Ascending aorta (tissue), 2 donors: ENCODE data around the gene CABP1. TPM values are rescaled to one million over a fixed set of nuclear protein-coding genes. Genes with fewer than 3 reads are reported as not detected.
A peak's percentile ranks its signal among the peaks of the same experiment; 100 is the strongest.

Experiments
- DNase-seq, 2 donors: peaks; one replicate each; pipeline ENCODE4 v3.0.0-alpha.2; 2019; ENCODE audit warnings: low spot score in 2 of 2
- H3K27ac ChIP-seq, 2 donors: fragments of 200-600 bp; sonication (generic); one replicate each; pipeline ENCODE4 v1.5.1; 2016 to 2017; ENCODE audit warnings: mild to moderate bottlenecking in 1 of 2
- H3K27me3 ChIP-seq: fragments of 200-600 bp; sonication (generic); one replicate; pipeline ENCODE4 v1.5.1; 2017
- H3K36me3 ChIP-seq, 2 donors: fragments of 200-600 bp; sonication (generic); one replicate each; pipeline ENCODE4 v1.5.1; 2016
- H3K4me1 ChIP-seq, 2 donors: fragments of 200-600 bp; sonication (generic); one replicate each; pipeline ENCODE4 v1.5.1; 2016 to 2017; ENCODE audit warnings: mild to moderate bottlenecking in 1 of 2
- H3K4me3 ChIP-seq, 2 donors: fragments of 200-600 bp; sonication (generic); one replicate each; pipeline ENCODE4 v1.5.1; 2016 to 2017; ENCODE audit warnings: mild to moderate bottlenecking in 1 of 2
- H3K9me3 ChIP-seq, 2 donors: fragments of 200-600 bp; sonication (generic); one replicate each; pipeline ENCODE4 v1.5.1; 2016
- intact Hi-C: fragments of 100-400 bp; cut with DNase I; formaldehyde crosslinking; loops from one replicate; pipeline ENCODE4 v1.15.1; 2023
- total RNA-seq: library from RNA; depleted of rRNA; stranded (reverse); fragments of >200 nt; gene quantifications from one replicate; pipeline ENCODE4 v1.1.0, GENCODE V29; 2016
- TF ChIP-seq, protein P1 (sequence below), 3 experiments: fragments of 200-600 bp in 2 of 3; fragments of 450-650 bp in 1 of 3; sonication (generic) in 2 of 3; IDR thresholded peaks; one replicate each; pipeline ENCODE4 v1.5.1; 2016 to 2019; ENCODE audit warnings: antibody characterized with exemption in 3 of 3, mild to moderate bottlenecking in 1 of 3, moderate library complexity in 1 of 3

The CABP1 gene
- total RNA-seq, 1 donor from 2014 or later: 0.32 TPM

GRCh38 chr12:120631097-120631496 lies 9.3 kb upstream of the CABP1 start:
- no peak for DNase-seq
- Histone ChIP-seq H3K27me3 (no peaks in the 10 kb centered on the region), H3K4me3 (no peak overlapping the region), H3K4me1 (no peaks in the 10 kb centered on the region), H3K27ac (no peak overlapping the region), H3K9me3 (no peaks in the 10 kb centered on the region), H3K36me3 (no peaks in the 10 kb centered on the region)
- intact Hi-C loops: no loop called here
- TF ChIP-seq, protein P1, sequence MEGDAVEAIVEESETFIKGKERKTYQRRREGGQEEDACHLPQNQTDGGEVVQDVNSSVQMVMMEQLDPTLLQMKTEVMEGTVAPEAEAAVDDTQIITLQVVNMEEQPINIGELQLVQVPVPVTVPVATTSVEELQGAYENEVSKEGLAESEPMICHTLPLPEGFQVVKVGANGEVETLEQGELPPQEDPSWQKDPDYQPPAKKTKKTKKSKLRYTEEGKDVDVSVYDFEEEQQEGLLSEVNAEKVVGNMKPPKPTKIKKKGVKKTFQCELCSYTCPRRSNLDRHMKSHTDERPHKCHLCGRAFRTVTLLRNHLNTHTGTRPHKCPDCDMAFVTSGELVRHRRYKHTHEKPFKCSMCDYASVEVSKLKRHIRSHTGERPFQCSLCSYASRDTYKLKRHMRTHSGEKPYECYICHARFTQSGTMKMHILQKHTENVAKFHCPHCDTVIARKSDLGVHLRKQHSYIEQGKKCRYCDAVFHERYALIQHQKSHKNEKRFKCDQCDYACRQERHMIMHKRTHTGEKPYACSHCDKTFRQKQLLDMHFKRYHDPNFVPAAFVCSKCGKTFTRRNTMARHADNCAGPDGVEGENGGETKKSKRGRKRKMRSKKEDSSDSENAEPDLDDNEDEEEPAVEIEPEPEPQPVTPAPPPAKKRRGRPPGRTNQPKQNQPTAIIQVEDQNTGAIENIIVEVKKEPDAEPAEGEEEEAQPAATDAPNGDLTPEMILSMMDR (IDR thresholded peaks at IDR 0.05): no peak

DNA sequence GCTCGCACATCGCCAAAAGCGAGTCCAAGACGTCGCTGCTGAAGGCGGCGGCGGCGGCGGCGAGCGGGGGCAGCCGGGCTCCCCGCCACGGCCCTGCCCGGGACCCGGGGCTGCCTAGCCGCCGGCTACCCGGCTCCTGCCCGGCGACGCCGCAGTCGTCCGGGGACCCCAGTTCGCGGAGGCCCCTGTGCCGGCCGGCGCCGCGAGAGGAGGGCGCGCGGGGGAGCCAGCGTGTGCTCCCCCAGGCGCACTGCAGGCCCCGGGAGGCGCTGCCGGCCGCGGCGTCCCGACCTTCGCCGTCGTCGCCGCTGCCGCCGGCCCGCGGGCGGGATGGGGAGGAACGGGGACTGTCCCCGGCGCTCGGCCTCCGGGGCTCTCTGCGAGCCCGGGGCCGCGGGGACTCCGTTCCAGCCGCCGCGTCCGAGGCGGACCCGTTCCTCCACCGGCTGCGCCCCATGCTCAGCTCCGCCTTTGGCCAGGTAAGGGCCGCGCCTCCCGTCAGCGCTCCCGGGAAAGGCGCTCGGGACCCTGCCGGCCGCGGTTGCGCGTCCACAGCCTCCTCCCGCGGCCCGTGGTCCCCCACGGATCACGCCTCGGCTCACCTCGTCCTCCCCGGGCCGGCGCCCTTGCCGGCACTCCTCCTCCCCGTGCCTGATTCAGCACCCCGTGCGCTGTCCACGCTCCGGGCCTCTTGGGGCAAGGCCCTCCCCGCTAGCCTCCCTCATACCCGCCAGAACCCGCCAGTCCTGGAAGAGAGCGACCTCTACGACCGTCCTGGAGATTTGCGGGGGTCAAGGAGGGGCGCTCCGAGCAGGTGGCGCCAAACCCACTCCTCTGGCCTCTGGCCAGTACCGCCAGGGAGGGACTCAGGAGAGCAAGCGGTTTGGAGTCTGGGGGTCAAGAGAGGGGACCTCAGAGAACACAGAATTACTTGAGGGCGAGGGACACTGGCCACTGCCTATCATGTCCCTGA lies 721 bp downstream of the CABP1 start:
- Histone ChIP-seq H3K9me3 (no peaks in the 10 kb centered on the region), H3K27ac (no peak overlapping the region), H3K4me1 (peaks cover 9 to 13% of the 10 kb centered on the region in 2 donors), H3K27me3 (peaks cover 19% of the 10 kb centered on the region), H3K4me3 (peak overlapping the region; percentile 51 to 64), H3K36me3 (no peaks in the 10 kb centered on the region)
- no peak for DNase-seq
- TF ChIP-seq, protein P1 (IDR thresholded peaks at IDR 0.05): no peak
- intact Hi-C loops: loop anchor here (10.0 kb wide), 1 partner anchor 316 kb away; the partner anchor contains the start of gene PLA2G1B

DNA sequence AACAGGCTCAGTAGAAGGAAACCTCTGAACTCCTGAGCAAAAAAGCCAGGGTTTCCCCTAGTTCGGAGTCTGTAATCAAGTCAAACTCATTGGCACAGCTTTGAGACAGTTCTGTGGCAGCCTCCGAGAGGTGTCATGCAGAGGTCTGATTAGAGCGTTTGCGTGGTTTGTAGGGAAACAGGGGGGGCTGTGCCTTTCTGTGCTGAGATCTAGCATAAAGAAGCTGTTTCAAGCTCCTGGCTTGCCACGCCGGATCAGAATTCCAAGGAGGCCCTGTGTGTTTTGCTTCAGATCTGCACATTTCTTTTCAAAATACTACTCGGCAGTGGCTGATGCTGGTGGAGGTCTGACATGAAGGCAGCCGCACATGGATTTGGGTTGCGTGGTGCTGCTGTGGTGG lies 1.7 kb downstream of the CABP1 start:
- DNase-seq: no peak
- intact Hi-C loops: loop anchor here (10.0 kb wide), 1 partner anchor 317 kb away; the partner anchor contains the start of gene PLA2G1B
- Histone ChIP-seq H3K4me3 (no peak overlapping the region), H3K9me3 (no peaks in the 10 kb centered on the region), H3K4me1 (peaks cover 12 to 13% of the 10 kb centered on the region in 2 donors), H3K36me3 (no peaks in the 10 kb centered on the region), H3K27ac (no peak overlapping the region), H3K27me3 (peaks cover 19% of the 10 kb centered on the region)
- TF ChIP-seq, protein P1 (IDR thresholded peaks at IDR 0.05): no peak

DNA sequence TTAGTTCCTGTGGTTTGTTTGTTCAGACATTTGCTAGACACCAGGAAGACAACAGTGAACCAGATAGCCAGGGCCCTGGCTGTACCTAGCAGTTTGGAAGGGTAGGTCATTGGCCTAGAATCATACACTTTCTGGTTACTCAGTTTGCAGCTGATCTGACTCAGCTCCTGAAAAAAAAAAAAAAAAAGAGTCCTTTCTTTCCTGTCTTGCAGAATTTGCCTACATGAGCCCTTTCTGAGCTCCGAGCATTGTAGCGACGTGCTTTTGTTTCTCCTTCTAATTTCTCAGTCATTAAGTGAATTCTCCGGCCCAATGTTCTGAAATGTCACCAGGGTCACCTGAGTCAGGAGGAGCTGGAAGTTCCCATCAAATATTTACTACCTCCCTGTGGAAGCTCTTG lies 2.4 kb downstream of the CABP1 start:
- intact Hi-C loops: loop anchor here (10.0 kb wide), 1 partner anchor 318 kb away; the partner anchor contains the start of gene PLA2G1B
- no peaks in the 10 kb centered on the region for H3K9me3 ChIP-seq
- TF ChIP-seq, protein P1 (IDR thresholded peaks at IDR 0.05): no peak
- no peak overlapping the region for H3K4me3 ChIP-seq
- DNase-seq: no peak
- H3K27me3 ChIP-seq: peaks cover 19% of the 10 kb centered on the region
- H3K4me1 ChIP-seq: peaks cover 12 to 13% of the 10 kb centered on the region in 2 donors
- no peak overlapping the region for H3K27ac ChIP-seq
- H3K36me3 ChIP-seq: no peaks in the 10 kb centered on the region

- Histone ChIP-seq H3K4me3 (no peak overlapping the region), H3K4me1 (peaks cover 14 to 15% of the 10 kb centered on the region in 2 donors), H3K9me3 (no peaks in the 10 kb centered on the region), H3K27ac (no peak overlapping the region), H3K36me3 (no peaks in the 10 kb centered on the region), H3K27me3 (peaks cover 19% of the 10 kb centered on the region)
- intact Hi-C loops: loop anchor here (10.0 kb wide), 1 partner anchor 319 kb away; the partner anchor contains the start of gene PLA2G1B
- TF ChIP-seq, protein P1 (IDR thresholded peaks at IDR 0.05): no peak
- no peak for DNase-seq
Observed at GRCh38 chr12:120643574-120643973, 3.1 kb downstream of the CABP1 start.
